ENCODE results near the gene ZSCAN30.

ZSCAN30 gene

GRCh38 chr18:35296060-35296459 is 6.0 kb upstream of the ZSCAN30 start:
- H3K27me3 ChIP-seq (ENCODE audit: insufficient read depth, insufficient read length) = no peaks in the 10 kb centered on the region
- H3K9ac ChIP-seq (ENCODE audit: insufficient read length, low read depth) = no peak overlapping the region
- no peak overlapping the region for H3K4me3 ChIP-seq (ENCODE audit: insufficient read length, low read depth)
- TF ChIP-seq YY1 (IDR thresholded peaks at IDR 0.05; ENCODE audit: insufficient read depth, insufficient read length) = no peak
- TF ChIP-seq ZNF274 (IDR thresholded peaks at IDR 0.05; ENCODE audit: low read depth, low read length) = no peak
- no peak for TF ChIP-seq SUZ12 (IDR thresholded peaks at IDR 0.05; ENCODE audit: extremely low read depth, insufficient read depth, insufficient read length)
- H3K9me3 ChIP-seq (ENCODE audit: insufficient read depth, low read length) = peaks cover 17% of the 10 kb centered on the region
- no peak for DNase-seq (ENCODE audit: low read depth, low spot score)
- H3K36me3 ChIP-seq (ENCODE audit: insufficient read depth, insufficient read length, low read length) = peaks cover 75% of the 10 kb centered on the region
- no peaks in the 10 kb centered on the region for H3K4me1 ChIP-seq (ENCODE audit: insufficient read depth, insufficient read length)

GRCh38 chr18:35291166-35291565 is 1.1 kb upstream of the ZSCAN30 start:
- H3K9ac ChIP-seq (ENCODE audit: insufficient read length, low read depth) = no peak overlapping the region
- peaks cover 50% of the 10 kb centered on the region for H3K36me3 ChIP-seq (ENCODE audit: insufficient read depth, insufficient read length, low read length)
- TF ChIP-seq ZNF274 (IDR thresholded peaks at IDR 0.05; ENCODE audit: low read depth, low read length) (no peak), SUZ12 (IDR thresholded peaks at IDR 0.05; ENCODE audit: extremely low read depth, insufficient read depth, insufficient read length) (no peak), YY1 (IDR thresholded peaks at IDR 0.05; ENCODE audit: insufficient read depth, insufficient read length) (no peak)
- no peaks in the 10 kb centered on the region for H3K4me1 ChIP-seq (ENCODE audit: insufficient read depth, insufficient read length)
- no peaks in the 10 kb centered on the region; the same call in 1 of the 2 replicates for H3K9me3 ChIP-seq (ENCODE audit: insufficient read depth, low read length)
- H3K27me3 ChIP-seq (ENCODE audit: insufficient read depth, insufficient read length) = no peaks in the 10 kb centered on the region
- peak overlapping the region; percentile 91 for H3K4me3 ChIP-seq (ENCODE audit: insufficient read length, low read depth)
- no peak for DNase-seq (ENCODE audit: low read depth, low spot score)

GRCh38 chr18:35289727-35290093 is 319 bp downstream of the ZSCAN30 start:
- Histone ChIP-seq H3K9me3 (ENCODE audit: insufficient read depth, low read length) (peaks cover 7% of the 10 kb centered on the region), H3K36me3 (ENCODE audit: insufficient read depth, insufficient read length, low read length) (peaks cover 36% of the 10 kb centered on the region), H3K9ac (ENCODE audit: insufficient read length, low read depth) (peak overlapping the region; percentile 77), H3K4me1 (ENCODE audit: insufficient read depth, insufficient read length) (no peaks in the 10 kb centered on the region), H3K27me3 (ENCODE audit: insufficient read depth, insufficient read length) (no peaks in the 10 kb centered on the region), H3K4me3 (ENCODE audit: insufficient read length, low read depth) (peak overlapping the region; percentile 91)
- no peak for DNase-seq (ENCODE audit: low read depth, low spot score)
- TF ChIP-seq ZNF274 (IDR thresholded peaks at IDR 0.05; ENCODE audit: low read depth, low read length) (no peak), YY1 (IDR thresholded peaks at IDR 0.05; ENCODE audit: insufficient read depth, insufficient read length) (no peak), SUZ12 (IDR thresholded peaks at IDR 0.05; ENCODE audit: extremely low read depth, insufficient read depth, insufficient read length) (no peak)

- peak overlapping the region; percentile 77 for H3K9ac ChIP-seq (ENCODE audit: insufficient read length, low read depth)
- DNase-seq (ENCODE audit: low read depth, low spot score) = no peak
- H3K4me3 ChIP-seq (ENCODE audit: insufficient read length, low read depth) = peak overlapping the region; percentile 91
- peaks cover 32% of the 10 kb centered on the region for H3K36me3 ChIP-seq (ENCODE audit: insufficient read depth, insufficient read length, low read length)
- peaks cover 11% of the 10 kb centered on the region for H3K9me3 ChIP-seq (ENCODE audit: insufficient read depth, low read length)
- no peaks in the 10 kb centered on the region for H3K27me3 ChIP-seq (ENCODE audit: insufficient read depth, insufficient read length)
- TF ChIP-seq SUZ12 (IDR thresholded peaks at IDR 0.05; ENCODE audit: extremely low read depth, insufficient read depth, insufficient read length) (no peak), ZNF274 (IDR thresholded peaks at IDR 0.05; ENCODE audit: low read depth, low read length) (no peak), YY1 (IDR thresholded peaks at IDR 0.05; ENCODE audit: insufficient read depth, insufficient read length) (no peak)
- H3K4me1 ChIP-seq (ENCODE audit: insufficient read depth, insufficient read length) = no peaks in the 10 kb centered on the region
Observed at GRCh38 chr18:35289293-35289692, 736 bp downstream of the ZSCAN30 start.

GRCh38 chr18:35284841-35285240 is 5.2 kb downstream of the ZSCAN30 start:
- Histone ChIP-seq H3K27me3 (ENCODE audit: insufficient read depth, insufficient read length) (no peaks in the 10 kb centered on the region), H3K9me3 (ENCODE audit: insufficient read depth, low read length) (peaks cover 29% of the 10 kb centered on the region), H3K4me1 (ENCODE audit: insufficient read depth, insufficient read length) (no peaks in the 10 kb centered on the region), H3K9ac (ENCODE audit: insufficient read length, low read depth) (no peak overlapping the region), H3K36me3 (ENCODE audit: insufficient read depth, insufficient read length, low read length) (peaks cover 4% of the 10 kb centered on the region), H3K4me3 (ENCODE audit: insufficient read length, low read depth) (no peak overlapping the region)
- no peak for TF ChIP-seq ZNF274 (IDR thresholded peaks at IDR 0.05; ENCODE audit: low read depth, low read length)
- TF ChIP-seq YY1 (IDR thresholded peaks at IDR 0.05; ENCODE audit: insufficient read depth, insufficient read length) = no peak
- TF ChIP-seq SUZ12 (IDR thresholded peaks at IDR 0.05; ENCODE audit: extremely low read depth, insufficient read depth, insufficient read length) = no peak
- no peak for DNase-seq (ENCODE audit: low read depth, low spot score)

- no peak for DNase-seq (ENCODE audit: low read depth, low spot score)
- Histone ChIP-seq H3K9ac (ENCODE audit: insufficient read length, low read depth) (no peak overlapping the region), H3K4me3 (ENCODE audit: insufficient read length, low read depth) (no peak overlapping the region), H3K36me3 (ENCODE audit: insufficient read depth, insufficient read length, low read length) (peaks cover 4% of the 10 kb centered on the region), H3K9me3 (ENCODE audit: insufficient read depth, low read length) (peaks cover 29% of the 10 kb centered on the region), H3K4me1 (ENCODE audit: insufficient read depth, insufficient read length) (no peaks in the 10 kb centered on the region), H3K27me3 (ENCODE audit: insufficient read depth, insufficient read length) (no peaks in the 10 kb centered on the region)
- TF ChIP-seq YY1 (IDR thresholded peaks at IDR 0.05; ENCODE audit: insufficient read depth, insufficient read length) (no peak), ZNF274 (IDR thresholded peaks at IDR 0.05; ENCODE audit: low read depth, low read length) (no peak)
Observed at GRCh38 chr18:35283923-35284794, 5.9 kb downstream of the ZSCAN30 start.

GRCh38 chr18:35282353-35282752 is 7.7 kb downstream of the ZSCAN30 start:
- no peaks in the 10 kb centered on the region for H3K27me3 ChIP-seq (ENCODE audit: insufficient read depth, insufficient read length)
- no peak overlapping the region for H3K9ac ChIP-seq (ENCODE audit: insufficient read length, low read depth)
- no peak for DNase-seq (ENCODE audit: low read depth, low spot score)
- TF ChIP-seq SUZ12 (IDR thresholded peaks at IDR 0.05; ENCODE audit: extremely low read depth, insufficient read depth, insufficient read length) = no peak
- no peak for TF ChIP-seq YY1 (IDR thresholded peaks at IDR 0.05; ENCODE audit: insufficient read depth, insufficient read length)
- no peak for TF ChIP-seq ZNF274 (IDR thresholded peaks at IDR 0.05; ENCODE audit: low read depth, low read length)
- peaks cover 4% of the 10 kb centered on the region for H3K36me3 ChIP-seq (ENCODE audit: insufficient read depth, insufficient read length, low read length)
- no peak overlapping the region for H3K4me3 ChIP-seq (ENCODE audit: insufficient read length, low read depth)
- peaks cover 29% of the 10 kb centered on the region for H3K9me3 ChIP-seq (ENCODE audit: insufficient read depth, low read length)
- H3K4me1 ChIP-seq (ENCODE audit: insufficient read depth, insufficient read length) = no peaks in the 10 kb centered on the region

All from NT2/D1 (cell line).